Fibroblast of gingiva (primary cell): Measurements from ENCODE around the gene LAMC3.

Experiments used
- DNase-seq: peaks from one replicate; pipeline ENCODE4 v3.0.0-alpha.2; 2011; ENCODE audit warnings: low read depth

LAMC3 gene

GRCh38 chr9:131008909-131009618, at the start of gene LAMC3:
Gene LAMC3, plus strand, starts transcription at chr9:131009174. Its CDS starts 41 bp downstream, at chr9:131009215.
- DNase-seq = no peak

GRCh38 chr9:130959809-130960334, 49.1 kb upstream of the LAMC3 start:
- DNase-seq = no peak

GRCh38 chr9:130960522-130961378, 48.2 kb upstream of the LAMC3 start:
- DNase-seq = no peak

- no peak for DNase-seq
Measured at GRCh38 chr9:130961511-130962300, 47.3 kb upstream of the LAMC3 start.

- peak; percentile 85 for DNase-seq
Measured at GRCh38 chr9:130962418-130963316, 46.3 kb upstream of the LAMC3 start.

GRCh38 chr9:130963337-130963908, 45.6 kb upstream of the LAMC3 start:
- DNase-seq = no peak

GRCh38 chr9:130963916-130964315, 45.1 kb upstream of the LAMC3 start:
- no peak for DNase-seq

GRCh38 chr9:130965680-130966079, 43.3 kb upstream of the LAMC3 start:
- no peak for DNase-seq

- no peak for DNase-seq
Measured at GRCh38 chr9:130970052-130970451, 38.9 kb upstream of the LAMC3 start.

GRCh38 chr9:130970855-130971254, 38.1 kb upstream of the LAMC3 start:
- DNase-seq = no peak

- DNase-seq = no peak
Measured at GRCh38 chr9:130971294-130971849, 37.6 kb upstream of the LAMC3 start.

- no peak for DNase-seq
Measured at GRCh38 chr9:130972277-130972956, 36.6 kb upstream of the LAMC3 start.

GRCh38 chr9:130972957-130973685, 35.9 kb upstream of the LAMC3 start:
- no peak for DNase-seq

- DNase-seq = no peak
Measured at GRCh38 chr9:130973686-130974281, 35.2 kb upstream of the LAMC3 start.

GRCh38 chr9:130974697-130975096, 34.3 kb upstream of the LAMC3 start:
- DNase-seq = no peak

- no peak for DNase-seq
Measured at GRCh38 chr9:130975156-130975555, 33.8 kb upstream of the LAMC3 start.

GRCh38 chr9:130975932-130976841, 32.8 kb upstream of the LAMC3 start:
- DNase-seq = no peak

GRCh38 chr9:130977811-130978221, 31.2 kb upstream of the LAMC3 start:
- no peak for DNase-seq
